Measurements from ENCODE around the gene CARD10. TPM values are rescaled to one million over a fixed set of nuclear protein-coding genes. Genes with fewer than 3 reads are reported as not detected.

CARD10 gene
- total RNA-seq, 1 experiment from 2014 or later, result 17.7 TPM

GRCh38 chr22:37457093-37457893 lies 61.9 kb downstream of the CARD10 start:
- no peak overlapping the region for H2AFZ ChIP-seq (ENCODE audit: low read length)
- no peak overlapping the region for H3K56ac ChIP-seq (ENCODE audit: insufficient read length, low read depth, low read length)
- no peaks in the 10 kb centered on the region for H4K20me1 ChIP-seq (ENCODE audit: control insufficient read depth, insufficient read depth, insufficient read length)
- H3K27me3 ChIP-seq (ENCODE audit: insufficient read depth, low read length), result no peaks in the 10 kb centered on the region
- Mint-ChIP-seq H3K27ac (no peak overlapping the region), H3K4me1 (peaks cover 12 to 37% of the 10 kb centered on the region in 2 experiments), H3K4me3 (no peak overlapping the region), H3K9me3 (no peaks in the 10 kb centered on the region; a peak in 1 of 5 replicates), H3K27me3 (ENCODE audit: low read depth) (peaks cover 22% of the 10 kb centered on the region), H3K36me3 (ENCODE audit: insufficient read depth in 1 of 3, low read depth in 3 of 3) (no peaks in the 10 kb centered on the region)
- H4K91ac ChIP-seq (ENCODE audit: insufficient read length, low read depth, low read length), result no peak overlapping the region
- no peak overlapping the region for H2BK20ac ChIP-seq (ENCODE audit: low read depth, low read length, poor library complexity, severe bottlenecking)
- no peaks in the 10 kb centered on the region for H3K79me1 ChIP-seq (ENCODE audit: insufficient read depth, low read depth, low read length, poor library complexity, severe bottlenecking)
- no peaks in the 10 kb centered on the region for H3K79me2 ChIP-seq (ENCODE audit: insufficient read depth, low read length)
- H3K27ac ChIP-seq (ENCODE audit: insufficient read length, low read depth, low read length), result no peak overlapping the region
- no peak overlapping the region for H3K23ac ChIP-seq (ENCODE audit: insufficient read length, low read depth, low read length)
- H2BK5ac ChIP-seq (ENCODE audit: insufficient read length, low read length), result no peak overlapping the region
- H2BK12ac ChIP-seq (ENCODE audit: insufficient read length, low read depth, low read length), result no peak overlapping the region
- no CpG with 5 or more reads among the region's 4 CpGs for WGBS (ENCODE audit: extremely low coverage, insufficient read length, low lambda C conversion rate)
- no peak overlapping the region for H3K9ac ChIP-seq (ENCODE audit: extremely low read depth, insufficient read length, low read length)
- H3K18ac ChIP-seq (ENCODE audit: insufficient read length, low read depth, low read length), result no peak overlapping the region
- no peak overlapping the region for H3K14ac ChIP-seq (ENCODE audit: insufficient read depth, low read length)
- peak; percentile 88 for DNase-seq
- H2BK120ac ChIP-seq (ENCODE audit: low read depth, low read length, poor library complexity, severe bottlenecking), result no peak overlapping the region
- H2AK5ac ChIP-seq (ENCODE audit: insufficient read length, low read length), result no peak overlapping the region
- H3K4me2 ChIP-seq (ENCODE audit: insufficient read depth, insufficient read length, low read length), result no peak overlapping the region
- H3K9me3 ChIP-seq (ENCODE audit: control insufficient read depth, low read depth, low read length), result no peaks in the 10 kb centered on the region
- H3K23me2 ChIP-seq (ENCODE audit: insufficient read length, low read depth, low read length, poor library complexity, severe bottlenecking), result no peaks in the 10 kb centered on the region
- H2BK15ac ChIP-seq (ENCODE audit: low read depth, low read length), result no peak overlapping the region
- H3K4ac ChIP-seq (ENCODE audit: low read depth, low read length), result no peak overlapping the region
- no peak overlapping the region for H3T11ph ChIP-seq (ENCODE audit: low read length)
- H4K8ac ChIP-seq (replicated peaks; ENCODE audit: insufficient read length, low read depth, low read length), result no peak overlapping the region
- no peaks in the 10 kb centered on the region for H3K4me1 ChIP-seq (ENCODE audit: insufficient read depth, low read length)
- TF ChIP-seq CTCF (conservative IDR thresholded peaks at IDR 0.05), result peak; percentile 98
- H4K5ac ChIP-seq (ENCODE audit: insufficient read length, low read depth, low read length), result no peak overlapping the region
